K562 (cell line): Measurements from ENCODE around the gene MAGI2. TPM values are rescaled to one million over a fixed set of nuclear protein-coding genes. Genes with fewer than 3 reads are reported as not detected.

Experiments used
- ATAC-seq: fragments of 200-7000 bp; cut with Tn5 transposase; 3 replicates; pipeline ENCODE4 v1.9.1; 2020; ENCODE audit warnings: moderate library complexity
- BruUV-seq: library from RNA; stranded (reverse); fragments of 400-500 nt; replicated peaks from 2 replicates; lab custom pipeline; 2021; lab: Mats Ljungman, UMichigan
- CTCF ChIA-PET: fragments of 300-600 bp; formaldehyde crosslinking; extraction: SDS; loops from one replicate; lab custom pipeline; 2021; ENCODE audit warnings: low intra/inter-chr PET ratio; lab: Yijun Ruan, JAX
- POLR2A ChIA-PET: fragments of 300-600, 350-650 bp; sonication (Branson Sonifier 250); formaldehyde crosslinking; extraction: SDS; loops from one replicate; lab custom pipeline; 2021; ENCODE audit warnings: antibody characterized with exemption, inconsistent platforms; lab: Yijun Ruan, JAX
- DNase-seq, 4 experiments: peaks; one replicate each; pipeline versions ENCODE4 v3.0.0 to v3.0.0-alpha.2; 2011 to 2018; ENCODE audit warnings: low spot score in 3 of 4, mixed read lengths in 3 of 4; ENCODE audit errors: extremely low read depth in 1 of 4
- FAIRE-seq: peaks from 2 replicates; lab custom pipeline; 2011; peaks lifted over from hg19 to GRCh38; lab: Jason Lieb, UNC
- H2AFZ ChIP-seq: 2 replicates; pipeline ENCODE4 v1.6.0; 2011; ENCODE audit warnings: low read depth, low read length, control low read depth, inconsistent platforms
- H3K27ac ChIP-seq: fragments of 200-600 bp; 3 replicates; pipeline ENCODE4 v1.8.0; 2011; ENCODE audit warnings: low read depth, mild to moderate bottlenecking, control low read depth, inconsistent platforms, low read length, moderate library complexity, mixed read lengths; ENCODE audit errors: extremely low read depth
- H3K27me3 ChIP-seq, 2 experiments: fragments of 300-600 bp in 1 of 2; 2 replicates in 1 of 2; 3 replicates in 1 of 2; pipeline versions ENCODE4 v1.6.0 to v1.8.0; 2011; ENCODE audit warnings: inconsistent platforms in 2 of 2, low read length in 2 of 2, mild to moderate bottlenecking in 1 of 2, mixed read lengths in 1 of 2, moderate library complexity in 1 of 2; ENCODE audit not compliant: control insufficient read depth in 2 of 2, insufficient read depth in 2 of 2
- H3K36me3 ChIP-seq: fragments of 300-600 bp; 3 replicates; pipeline ENCODE4 v1.8.0; 2011; ENCODE audit warnings: mild to moderate bottlenecking, low read length, inconsistent platforms; ENCODE audit not compliant: control insufficient read depth, insufficient read depth
- H3K4me1 ChIP-seq, 2 experiments: fragments of 200-600 bp in 1 of 2; replicated peaks in 1 of 2; 2 replicates in 1 of 2; 3 replicates in 1 of 2; pipeline versions ENCODE4 v1.5.1 to v1.8.0; 2011; ENCODE audit warnings: inconsistent platforms in 2 of 2, low read length in 2 of 2, mild to moderate bottlenecking in 1 of 2, mixed read lengths in 1 of 2, moderate library complexity in 1 of 2; ENCODE audit not compliant: control insufficient read depth in 2 of 2, insufficient read depth in 2 of 2
- H3K4me2 ChIP-seq: 2 replicates; pipeline ENCODE4 v1.6.1; 2011; ENCODE audit warnings: low read length, control low read depth, inconsistent platforms, mixed read lengths; ENCODE audit not compliant: insufficient read depth
- H3K4me3 ChIP-seq: fragments of 200-600 bp; sonication (generic), shearing (Covaris generic); 2 replicates; pipeline ENCODE4 v1.5.1; 2016; ENCODE audit warnings: control low read depth, inconsistent platforms
- H3K79me2 ChIP-seq: fragments of 200-600 bp; 3 replicates; pipeline ENCODE4 v1.8.0; 2011; ENCODE audit warnings: low read length, inconsistent platforms; ENCODE audit not compliant: control insufficient read depth, insufficient read depth
- H3K9ac ChIP-seq, 2 experiments: 2 replicates each; pipeline versions ENCODE4 v1.6.0 to v1.6.1; 2011; ENCODE audit warnings: low read depth in 2 of 2, low read length in 2 of 2, control low read depth in 1 of 2, inconsistent platforms in 1 of 2, mild to moderate bottlenecking in 1 of 2, mixed read lengths in 1 of 2; ENCODE audit not compliant: insufficient read depth in 1 of 2
- H3K9me1 ChIP-seq: one replicate; pipeline ENCODE4 v1.6.0; 2011; ENCODE audit warnings: inconsistent platforms, mild to moderate bottlenecking, low read length, moderate library complexity; ENCODE audit not compliant: control insufficient read depth, insufficient read depth
- H3K9me3 ChIP-seq: replicated peaks from 2 replicates; pipeline ENCODE4 v1.5.1; 2011; ENCODE audit warnings: low read depth, low read length, inconsistent platforms; ENCODE audit not compliant: control insufficient read depth, insufficient read depth
- H4K20me1 ChIP-seq: replicated peaks from 2 replicates; pipeline ENCODE4 v1.6.1; 2011; ENCODE audit warnings: low read length, inconsistent platforms, mixed read lengths; ENCODE audit not compliant: control insufficient read depth, insufficient read depth
- DDX20 ChIP-seq: fragments of 450-650 bp; IDR thresholded peaks from 2 replicates; pipeline ENCODE4 v1.6.1; 2016; ENCODE audit warnings: missing genetic modification characterization, low read depth, mild to moderate bottlenecking, missing compliant biosample characterization, moderate library complexity
- E2F8 ChIP-seq: fragments of 450-650 bp; IDR thresholded peaks from 2 replicates; pipeline ENCODE4 v1.7.1; 2018; ENCODE audit warnings: mild to moderate bottlenecking, low read depth; ENCODE audit not compliant: partially characterized antibody
- FOXP4 ChIP-seq: sonication (generic); formaldehyde crosslinking; IDR thresholded peaks from 2 replicates; pipeline ENCODE4 v1.8.0; 2022; ENCODE audit warnings: mild to moderate bottlenecking, missing genetic modification reagents, borderline replicate concordance
- GABPB2 ChIP-seq: fragments of 250-450 bp; sonication (Bioruptor Pico); conservative IDR thresholded peaks from 2 replicates; pipeline ENCODE4 v1.5.1; 2021; ENCODE audit warnings: mild to moderate bottlenecking
- IRF2 ChIP-seq: sonication (generic); formaldehyde crosslinking; IDR thresholded peaks from 2 replicates; pipeline ENCODE4 v1.8.1; 2022; ENCODE audit warnings: mild to moderate bottlenecking, missing genetic modification reagents
- JUNB ChIP-seq: fragments of 450-650 bp; formaldehyde crosslinking; conservative IDR thresholded peaks from 2 replicates; pipeline ENCODE4 v1.4.0; 2020; ENCODE audit warnings: mild to moderate bottlenecking
- SIN3B ChIP-seq: fragments of 450-650 bp; IDR thresholded peaks from 2 replicates; pipeline ENCODE4 v1.6.1; 2017; ENCODE audit warnings: low read depth, mild to moderate bottlenecking, moderate library complexity
- ZBTB49 ChIP-seq: sonication (generic); formaldehyde crosslinking; IDR thresholded peaks from 2 replicates; pipeline ENCODE4 v1.8.0; 2022; ENCODE audit warnings: missing genetic modification reagents, mild to moderate bottlenecking, borderline replicate concordance
- ZNF778 ChIP-seq: fragments of 450-650 bp; formaldehyde crosslinking; IDR thresholded peaks from 2 replicates; pipeline ENCODE4 v1.4.0; 2020; ENCODE audit warnings: mild to moderate bottlenecking, moderate library complexity
- WGBS: fragments of 100-300 bp; shearing (Covaris generic); methylation state at CpG from one replicate; pipeline ENCODE4 v1.1.6; 2016; ENCODE audit warnings: low coverage, mixed read lengths; ENCODE audit not compliant: insufficient coverage; ENCODE audit errors: missing lambda C conversion rate; 5-methylcytosine and 5-hydroxymethylcytosine counted together
- in situ Hi-C: fragments of 300-500 bp; cut with MboI; formaldehyde crosslinking; loops from 4 replicates; pipeline ENCODE4 v1.15.0; 2018; ENCODE audit warnings: inconsistent platforms, mixed read lengths
- intact Hi-C: fragments of 100-400 bp; cut with micrococcal nuclease; formaldehyde crosslinking; loops from 2 replicates; pipeline ENCODE4 v1.14.2; 2022
- polyA plus RNA-seq, 8 experiments: library from polyadenylated mRNA; depleted of rRNA in 4 of 8; stranded (reverse) in 5 of 8; unstranded in 3 of 8; fragments of >200 nt; fragmentation: Nextera tagmentation in 2 of 8; fragmentation: Illumina TruSeq in 1 of 8; extraction: Ambion mirVana in 2 of 8; extraction: Trizol in 1 of 8; gene quantifications; 2 replicates each; pipeline versions ENCODE4 v1.2.1 to v1.2.3, GENCODE V29; 2011 to 2014; ENCODE audit warnings: inconsistent platforms in 1 of 8, missing spikeins in 1 of 8
- total RNA-seq, 7 experiments: library from RNA; depleted of rRNA in 6 of 7; stranded (reverse); fragments of >200 nt in 6 of 7; fragmentation: Illumina TruSeq in 2 of 7; extraction: Trizol in 2 of 7; gene quantifications; 2 replicates each; pipeline versions ENCODE4 v1.2.1 to v1.2.3, GENCODE V29; 2011 to 2021; ENCODE audit warnings: low replicate concordance in 1 of 7

The MAGI2 gene
- total and polyA plus RNA-seq, 9 of the 15 experiments (the other 6 are each of a cell fraction or from before 2014, with no cell fraction given), result 0.27 to 1.4 (median 0.70) TPM

- H3K27me3 ChIP-seq, result no peaks in the 10 kb centered on the region
- ATAC-seq (no peak), FAIRE-seq (no peak), DNase-seq (no peak)
- H3K4me2 ChIP-seq, result no peak overlapping the region
- no peaks in the 10 kb centered on the region for H4K20me1 ChIP-seq
- H3K9ac ChIP-seq, result no peak overlapping the region
- H3K9me1 ChIP-seq, result no peaks in the 10 kb centered on the region
- no TSS peak for BruUV-seq
- no peak overlapping the region for H2AFZ ChIP-seq
- H3K9me3 ChIP-seq, result no peaks in the 10 kb centered on the region
- H3K36me3 ChIP-seq, result no peaks in the 10 kb centered on the region
- ChIA-PET POLR2A (no interaction called here), CTCF (no interaction called here)
- WGBS, result 2% methylated on average over 2 of the region's 2 CpGs
- H3K27ac ChIP-seq, result no peak overlapping the region
- intact Hi-C loops, result no loop called here
- no peaks in the 10 kb centered on the region for H3K4me1 ChIP-seq
- in situ Hi-C loops, result no loop called here
- H3K4me3 ChIP-seq, result no peak overlapping the region
- no peaks in the 10 kb centered on the region for H3K79me2 ChIP-seq
- TF ChIP-seq DDX20 (tag) (no peak), SIN3B (no peak), ZBTB49 (CRISPR knock-in tag) (no peak), IRF2 (no peak), JUNB (CRISPR knock-in tag) (no peak), FOXP4 (CRISPR knock-in tag) (no peak), GABPB2 (no peak), ZNF778 (CRISPR knock-in tag) (no peak), E2F8 (no peak)
Observed at GRCh38 chr7:79412915-79413314, 40.6 kb downstream of the MAGI2 start.
